Measurements from ENCODE around the gene ATP10D.

DNA sequence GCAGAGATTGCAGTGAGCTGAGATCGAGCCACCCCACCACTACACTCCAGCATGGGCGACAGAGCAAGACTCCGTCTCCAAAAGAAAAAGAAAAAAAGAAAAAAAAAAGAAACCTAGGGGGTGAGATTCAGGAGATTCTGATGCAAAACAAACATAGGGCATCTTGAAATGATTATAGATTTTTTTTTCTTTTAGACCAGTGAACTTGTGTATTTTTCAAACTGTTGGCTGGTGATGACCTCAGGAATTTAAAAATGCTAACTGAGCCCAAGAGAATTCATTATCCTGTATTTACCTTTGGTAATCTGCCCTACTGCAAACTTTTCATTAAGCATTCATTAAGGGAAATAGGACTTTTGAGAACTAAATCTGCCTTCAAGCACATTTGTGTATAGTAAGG is 20.6 kb downstream of the ATP10D start:
- no peak for TF ChIP-seq PATZ1 (CRISPR knock-in tag; IDR thresholded peaks at IDR 0.05; ENCODE audit: borderline replicate concordance)
- TF ChIP-seq ISL1 (CRISPR knock-in tag; IDR thresholded peaks at IDR 0.05) = no peak
- no peak for TF ChIP-seq ZNF8 (CRISPR knock-in tag; IDR thresholded peaks at IDR 0.05)
- TF ChIP-seq BACH2 (CRISPR knock-in tag; IDR thresholded peaks at IDR 0.05; ENCODE audit: borderline replicate concordance) = no peak
- TF ChIP-seq GLIS3 (CRISPR knock-in tag; IDR thresholded peaks at IDR 0.05) = no peak

All from SK-N-SH treated with all-trans-retinoic acid at 6 μM for 48 hours (cell line).